HG03521 (cell line): ENCODE results near the gene LEFTY2.
A peak's percentile ranks its signal among the peaks of the same experiment; 100 is the strongest.
"Not testable (repeated sequence)": the region's sequence is repeated elsewhere in the genome, so short reads cannot be mapped to it uniquely, and the experiment has no call there.

ENCODE experiments used
- ATAC-seq: cut with Tn5 transposase; IDR thresholded peaks from one replicate; pipeline ENCODE4 v1.9.1; 2021; ENCODE audit warnings: mild to moderate bottlenecking, moderate library complexity; ENCODE audit not compliant: unreplicated experiment

The LEFTY2 gene

DNA sequence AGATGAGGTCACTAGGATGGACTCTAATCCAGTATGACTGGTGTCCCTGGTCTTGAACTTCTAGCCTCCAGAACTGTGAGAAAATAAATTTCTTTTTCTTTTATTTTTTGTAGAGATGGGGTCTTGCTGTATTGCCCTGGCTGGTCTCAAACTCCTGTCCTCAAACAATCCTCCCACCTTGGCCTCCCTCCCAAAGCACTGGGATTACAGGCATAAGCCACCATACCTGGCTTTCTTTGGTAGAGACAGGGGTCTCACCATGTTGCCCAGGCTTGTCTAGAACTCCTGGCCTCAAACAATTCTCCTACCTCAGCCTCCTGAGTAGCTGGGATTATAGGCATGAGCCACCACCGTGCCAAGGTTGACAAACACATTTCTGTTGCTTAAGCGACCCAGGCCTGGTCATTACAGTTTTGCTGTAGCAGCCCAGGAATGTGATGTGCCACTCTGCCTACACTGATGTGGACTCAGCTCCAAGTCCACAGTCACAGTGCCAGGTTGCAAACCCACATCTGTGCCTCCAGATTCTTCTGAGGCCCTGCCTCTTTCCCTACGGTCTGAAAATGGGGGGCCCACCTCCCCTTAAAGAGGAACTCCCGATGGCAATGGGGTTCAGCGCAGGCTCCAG is 32.9 kb downstream of the LEFTY2 start:
- ATAC-seq = no peak

DNA sequence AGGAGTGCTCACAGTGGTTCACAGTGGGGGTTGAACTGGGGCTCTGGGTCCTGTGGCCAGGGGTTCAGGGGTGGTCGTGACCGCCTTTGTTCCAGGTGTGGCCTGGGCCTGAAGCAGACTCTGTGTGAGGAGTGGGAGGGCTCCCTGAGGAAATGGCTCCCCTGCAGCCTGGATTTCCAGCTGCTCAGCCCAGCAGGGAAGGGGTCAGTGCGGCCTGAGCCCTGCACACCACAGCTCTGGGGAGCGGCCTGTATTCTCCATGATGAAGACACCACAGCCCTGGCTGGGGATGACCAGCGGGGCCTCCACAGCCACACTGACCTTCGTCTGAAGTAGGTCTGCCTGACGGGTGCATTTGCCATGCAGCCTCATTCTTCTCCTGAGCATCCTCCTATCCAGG is 33.7 kb downstream of the LEFTY2 start:
- ATAC-seq = no peak

- no peak for ATAC-seq
These were observed 34.6 kb downstream of the LEFTY2 start for GRCh38 chr1:225906467-225906866.

- ATAC-seq = no peak
These were observed 37.4 kb downstream of the LEFTY2 start for GRCh38 chr1:225903623-225904022.

- ATAC-seq = no peak
These were observed 41.7 kb downstream of the LEFTY2 start for GRCh38 chr1:225899044-225899925.

GRCh38 chr1:225897595-225898514 is 43.2 kb downstream of the LEFTY2 start:
- no peak for ATAC-seq

DNA sequence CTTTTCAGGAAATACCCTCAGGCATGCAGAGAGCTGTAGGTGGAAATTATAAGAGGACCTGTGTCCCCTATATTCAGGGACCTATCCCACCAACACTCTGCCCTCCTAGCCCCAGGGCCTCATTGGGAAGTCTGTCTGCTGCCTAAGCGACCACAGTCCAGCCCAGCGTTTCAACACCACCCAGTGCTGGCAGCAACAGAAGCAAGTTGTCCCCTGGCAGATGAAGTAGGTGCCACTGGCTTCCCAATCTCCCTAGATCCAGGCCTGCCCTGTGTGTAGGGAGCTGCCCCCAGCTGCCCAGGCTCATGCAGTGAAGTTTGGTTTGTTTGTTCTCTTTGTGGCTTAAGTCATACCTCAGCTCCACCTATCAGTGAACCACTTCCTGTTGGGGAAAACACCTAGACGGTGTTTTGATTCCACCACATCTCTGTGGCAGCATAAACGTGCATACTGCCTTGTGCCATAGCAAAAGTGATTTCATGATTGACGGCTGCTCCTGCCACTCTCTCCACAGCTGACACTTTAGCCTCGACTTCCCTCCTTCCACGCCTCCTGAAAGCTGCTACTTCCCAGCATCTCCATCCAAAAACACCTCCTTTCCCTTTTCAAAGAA is 44.0 kb downstream of the LEFTY2 start:
- peak; percentile 100 for ATAC-seq

DNA sequence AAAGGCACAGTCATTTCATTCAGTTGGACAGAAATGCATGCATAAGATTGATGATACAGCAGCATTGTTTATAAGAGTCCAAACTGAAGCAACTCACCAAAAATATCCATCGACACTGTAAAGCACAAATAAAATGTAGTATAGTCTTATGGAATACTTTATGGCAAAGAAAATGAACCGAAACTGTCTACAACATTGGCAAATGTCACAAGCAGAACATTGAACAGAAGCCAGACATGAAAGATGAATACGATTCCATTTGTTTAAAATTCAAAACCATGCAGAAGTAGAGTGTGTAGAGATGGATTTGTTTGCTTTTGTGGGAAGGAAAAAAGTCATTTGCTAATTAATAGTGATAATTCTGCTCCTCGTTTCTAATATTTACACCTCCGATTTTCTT is 44.5 kb downstream of the LEFTY2 start:
- ATAC-seq = no peak

- no peak for ATAC-seq
These were observed 48.7 kb downstream of the LEFTY2 start for GRCh38 chr1:225892307-225892706.

- no peak for ATAC-seq
These were observed 49.6 kb downstream of the LEFTY2 start for GRCh38 chr1:225891229-225891972.

DNA sequence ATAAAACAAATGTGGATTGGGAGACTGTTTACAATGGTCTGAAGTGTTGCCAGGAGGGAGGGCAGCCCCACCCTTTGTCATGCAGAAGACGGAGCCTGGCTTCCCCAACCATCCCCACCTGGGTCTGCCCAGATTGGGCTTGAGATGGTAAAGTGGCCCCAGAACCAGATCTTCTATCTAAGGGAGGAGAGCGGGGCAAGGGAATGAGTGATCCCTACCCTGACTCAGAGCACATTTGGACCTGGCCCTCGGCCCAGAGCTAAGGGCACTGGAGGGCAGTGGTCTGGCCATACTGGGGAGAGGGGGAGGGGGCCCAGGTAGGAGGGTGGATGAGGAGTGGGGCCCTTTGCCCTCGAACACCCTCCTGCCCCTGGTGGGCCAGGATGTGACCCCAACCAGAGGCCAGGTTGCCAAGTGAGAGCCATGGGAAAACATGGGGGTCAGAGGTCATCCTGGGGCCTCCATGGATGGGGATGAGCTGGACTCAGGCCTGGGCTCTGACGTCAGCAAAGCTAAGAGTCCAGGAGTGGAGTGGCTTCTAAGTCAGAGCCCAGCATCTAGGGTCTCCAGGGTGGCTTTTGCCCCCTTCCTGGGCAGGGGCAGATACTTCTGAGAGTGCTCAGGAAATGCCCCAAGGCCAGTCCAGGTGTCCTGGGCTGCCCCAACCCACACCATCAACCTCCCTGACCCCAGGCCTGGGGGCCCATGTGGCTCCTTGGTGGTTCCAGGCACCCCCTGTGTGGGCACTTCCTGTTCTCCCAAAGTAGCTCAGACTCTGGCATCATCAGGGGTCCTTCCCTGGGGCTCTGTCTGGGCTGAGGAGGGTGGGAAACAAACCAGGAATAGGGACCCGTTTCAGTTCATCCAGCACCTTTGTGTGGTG is 50.4 kb downstream of the LEFTY2 start:
- no peak for ATAC-seq

GRCh38 chr1:225889743-225890142 is 51.3 kb downstream of the LEFTY2 start:
- no peak for ATAC-seq

- ATAC-seq = no peak
These were observed 52.0 kb downstream of the LEFTY2 start, which contains the start of gene LEFTY1 for GRCh38 chr1:225888898-225889601. Gene LEFTY1 (minus strand): TSS chr1:225889146. CDS start chr1:225889066, 80 bp downstream.

GRCh38 chr1:225888289-225888897 is 52.6 kb downstream of the LEFTY2 start:
- no peak for ATAC-seq

- not testable (repeated sequence) for ATAC-seq
These were observed 53.3 kb downstream of the LEFTY2 start for GRCh38 chr1:225887554-225888288.

DNA sequence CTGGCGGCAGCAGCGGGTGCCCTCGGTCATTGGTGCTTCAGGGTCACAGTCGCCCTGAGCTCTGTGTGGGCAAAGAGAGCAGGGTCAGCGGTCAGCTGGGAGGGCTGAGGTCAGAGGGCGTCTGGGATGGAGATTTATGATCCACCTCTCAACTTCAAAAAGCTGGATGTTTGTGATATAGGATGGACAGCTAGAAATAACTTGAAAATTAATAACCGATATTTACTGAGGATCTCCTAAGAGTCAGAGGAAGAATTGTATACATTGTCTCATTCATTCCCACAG is 54.0 kb downstream of the LEFTY2 start:
- ATAC-seq = no peak
